GM12873 (cell line): ENCODE results near the gene MYLK4.
A peak's percentile ranks its signal among the peaks of the same experiment; 100 is the strongest.

Source experiments
- CTCF ChIP-seq: IDR thresholded peaks from 2 replicates; pipeline ENCODE4 v1.5.1; 2012; ENCODE audit warnings: low read depth, mild to moderate bottlenecking, moderate library complexity, low read length, control low read depth; ENCODE audit not compliant: insufficient read depth; ENCODE audit errors: missing control alignments

Gene MYLK4

GRCh38 chr6:2641044-2641725, 109.5 kb downstream of the MYLK4 start:
- no peak for TF ChIP-seq CTCF

GRCh38 chr6:2640551-2640950, 110.2 kb downstream of the MYLK4 start:
- TF ChIP-seq CTCF, result no peak

- no peak for TF ChIP-seq CTCF
These were observed 110.8 kb downstream of the MYLK4 start for GRCh38 chr6:2639896-2640295.

GRCh38 chr6:2639167-2639566, 111.6 kb downstream of the MYLK4 start:
- TF ChIP-seq CTCF, result no peak

GRCh38 chr6:2636672-2637071, 114.0 kb downstream of the MYLK4 start:
- no peak for TF ChIP-seq CTCF

- TF ChIP-seq CTCF, result no peak
These were observed 114.8 kb downstream of the MYLK4 start for GRCh38 chr6:2635911-2636310.

- TF ChIP-seq CTCF, result peak; percentile 92
These were observed 116.4 kb downstream of the MYLK4 start for GRCh38 chr6:2634139-2634964.
